GM21576 (cell line): Measurements from ENCODE around the gene NTRK3.

ENCODE experiments used
- ATAC-seq: cut with Tn5 transposase; IDR thresholded peaks from one replicate; pipeline ENCODE4 v1.9.1; 2021; ENCODE audit warnings: mild to moderate bottlenecking, moderate library complexity; ENCODE audit not compliant: unreplicated experiment

NTRK3 gene

GRCh38 chr15:88187195-88187594, 69.3 kb downstream of the NTRK3 start:
- no peak for ATAC-seq

- no peak for ATAC-seq
Measured at GRCh38 chr15:88185584-88185983, 71.0 kb downstream of the NTRK3 start.

DNA sequence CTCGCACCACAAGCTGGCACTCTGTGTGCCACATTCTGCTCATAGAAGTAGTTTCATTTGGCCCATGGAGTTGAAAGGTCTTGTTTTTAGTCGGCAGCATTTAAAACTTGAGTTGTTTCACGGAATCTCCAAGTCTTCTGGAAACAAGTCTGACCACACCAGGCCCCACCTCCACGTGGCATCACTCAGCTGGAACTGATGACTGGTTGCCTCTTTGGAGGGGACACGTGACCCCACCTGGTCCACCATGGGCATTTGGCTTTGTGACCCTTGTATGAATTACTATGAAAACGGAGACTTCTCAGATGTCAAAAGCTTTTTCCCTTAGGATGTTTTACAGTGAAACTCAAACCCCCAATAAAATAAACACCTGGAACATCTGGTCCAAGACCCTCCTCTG, 74.9 kb downstream of the NTRK3 start:
- no peak for ATAC-seq

DNA sequence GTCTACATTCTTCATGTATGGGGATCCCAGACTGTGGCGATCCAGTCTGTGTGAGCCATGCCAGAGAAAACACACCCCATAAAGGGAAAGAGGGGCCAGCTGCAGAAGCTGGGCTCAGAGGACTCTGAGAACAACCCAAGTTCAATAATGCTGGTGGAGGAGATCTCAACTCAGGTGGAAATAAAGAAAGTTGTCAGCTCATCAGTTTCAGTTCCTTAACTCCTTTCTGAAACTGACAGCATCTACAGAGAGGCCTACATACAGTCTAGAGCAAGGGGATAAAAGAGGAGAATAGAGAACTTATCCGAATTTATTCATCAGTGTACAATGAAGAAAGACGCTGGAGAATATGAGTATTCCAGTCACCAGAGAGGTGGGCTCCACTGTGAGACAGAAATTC, 77.0 kb downstream of the NTRK3 start:
- ATAC-seq, result peak; percentile 94

GRCh38 chr15:88178631-88179030, 77.9 kb downstream of the NTRK3 start:
- ATAC-seq, result no peak

- ATAC-seq, result no peak
Measured at GRCh38 chr15:88177451-88177850, 79.1 kb downstream of the NTRK3 start.

GRCh38 chr15:88174571-88174970, 82.0 kb downstream of the NTRK3 start:
- ATAC-seq, result no peak

DNA sequence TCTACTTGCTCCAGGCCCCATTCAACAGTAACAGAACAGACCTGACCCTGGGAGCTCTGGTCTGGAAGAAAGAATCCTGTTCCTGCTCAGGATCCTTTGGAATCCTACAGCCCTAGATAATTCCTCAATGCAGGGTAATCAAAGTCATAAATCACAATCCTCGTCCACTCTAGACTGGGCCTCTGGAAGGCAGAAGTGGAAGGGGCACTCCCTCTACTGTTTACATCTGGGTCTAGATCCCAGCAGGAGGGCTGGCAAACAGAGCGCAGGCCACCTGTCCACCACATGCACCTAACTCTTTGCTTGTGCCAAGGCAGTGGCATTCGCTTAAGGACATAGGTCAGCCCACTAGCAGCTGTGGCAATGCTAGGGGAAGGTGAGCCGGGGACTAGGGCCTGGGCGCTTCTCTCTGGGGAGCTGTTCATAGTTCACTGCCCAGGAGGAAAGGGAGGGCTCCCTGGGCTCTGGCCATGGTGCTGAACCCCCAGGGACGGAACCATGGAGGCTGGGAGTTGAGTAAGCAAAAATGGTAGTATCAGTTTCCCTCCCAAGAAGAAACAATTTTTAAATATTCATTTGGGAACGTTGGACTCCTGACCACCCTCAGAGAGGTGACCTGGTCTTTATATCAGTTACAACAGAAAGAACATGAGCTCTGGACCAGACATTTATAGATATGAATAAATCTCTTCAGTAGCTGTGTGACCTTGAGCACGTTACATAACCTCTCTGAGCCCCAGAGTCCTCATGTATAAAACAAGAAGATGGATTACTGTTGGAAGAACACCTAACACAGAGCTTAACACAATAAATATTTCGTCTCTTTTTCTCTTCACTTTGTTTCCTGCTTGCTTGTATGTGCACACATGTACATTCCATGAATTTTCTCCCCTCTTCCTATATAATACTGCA, 90.2 kb downstream of the NTRK3 start:
- no peak for ATAC-seq

DNA sequence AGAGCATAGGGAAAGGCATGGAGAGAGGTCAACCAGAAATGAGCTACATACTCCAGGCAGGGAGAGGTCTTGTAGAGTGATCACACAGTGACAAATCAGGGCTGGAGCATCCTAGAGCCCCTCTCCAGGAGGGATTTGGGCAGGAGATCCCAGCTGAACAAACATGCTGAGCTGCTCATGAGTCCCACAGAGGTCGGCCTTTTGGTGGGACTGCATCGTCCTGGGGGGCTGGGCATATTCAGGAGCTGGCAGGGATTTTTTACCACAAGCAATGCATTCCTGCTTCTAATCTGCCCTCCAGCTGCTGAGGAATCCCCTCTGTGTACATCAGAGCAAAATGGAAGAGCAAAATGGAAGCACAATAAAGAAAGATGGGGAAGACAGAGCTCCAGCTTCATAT, 94.9 kb downstream of the NTRK3 start:
- ATAC-seq, result no peak

GRCh38 chr15:88155310-88155709, 101.2 kb downstream of the NTRK3 start:
- no peak for ATAC-seq

GRCh38 chr15:88152672-88153071, 103.9 kb downstream of the NTRK3 start:
- no peak for ATAC-seq

- no peak for ATAC-seq
Measured at GRCh38 chr15:88147760-88148159, 108.8 kb downstream of the NTRK3 start.

- no peak for ATAC-seq
Measured at GRCh38 chr15:88144921-88145653, 111.5 kb downstream of the NTRK3 start.

GRCh38 chr15:88142121-88142520, 114.4 kb downstream of the NTRK3 start:
- ATAC-seq, result no peak

DNA sequence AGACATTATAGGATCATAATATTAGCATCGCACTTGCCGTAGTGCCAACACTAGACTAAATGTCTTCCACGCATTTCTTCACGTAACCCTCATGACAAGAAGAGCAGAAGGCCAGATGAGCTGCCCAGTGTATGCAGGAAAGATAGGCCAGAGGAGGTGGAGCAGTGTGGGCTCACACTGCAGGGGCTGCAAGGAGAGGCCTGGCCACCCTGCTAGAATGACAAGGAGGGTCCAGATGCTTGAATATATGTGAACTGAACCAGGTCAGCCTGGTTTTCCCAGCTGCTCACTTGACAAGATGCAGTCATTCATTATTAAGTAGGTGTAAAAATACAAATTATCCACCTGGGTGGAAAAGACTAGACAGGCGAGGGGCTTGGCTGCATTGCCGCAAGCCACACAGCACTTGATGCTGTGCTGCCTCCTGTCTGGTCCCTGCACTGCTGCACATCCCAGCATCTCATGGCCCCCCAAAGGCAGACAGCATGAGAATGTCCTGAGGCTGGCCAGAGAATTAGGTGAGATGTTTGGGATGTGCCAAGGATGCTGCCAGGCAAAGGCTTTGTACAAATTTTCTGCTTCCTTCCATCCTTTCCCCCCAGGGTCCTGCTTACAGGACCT, 115.2 kb downstream of the NTRK3 start:
- ATAC-seq, result no peak

DNA sequence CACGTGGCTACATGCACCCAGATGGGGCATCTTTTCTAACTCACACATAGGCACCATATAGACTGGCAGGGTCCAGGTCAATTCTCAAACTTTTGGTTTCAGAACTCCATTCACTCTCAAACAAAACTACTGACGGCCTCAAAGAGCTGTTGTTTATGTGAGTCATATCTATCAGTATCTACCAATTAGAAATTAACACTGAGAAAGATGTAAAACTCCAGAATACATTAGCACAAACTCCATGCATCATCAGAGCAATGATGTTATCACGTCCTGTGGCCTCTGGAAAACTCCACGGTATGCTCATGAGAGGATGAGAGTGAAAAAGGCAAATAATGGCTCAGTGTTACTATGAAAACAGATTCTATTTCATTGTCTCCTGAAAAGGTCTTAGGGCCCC, 116.1 kb downstream of the NTRK3 start:
- no peak for ATAC-seq

DNA sequence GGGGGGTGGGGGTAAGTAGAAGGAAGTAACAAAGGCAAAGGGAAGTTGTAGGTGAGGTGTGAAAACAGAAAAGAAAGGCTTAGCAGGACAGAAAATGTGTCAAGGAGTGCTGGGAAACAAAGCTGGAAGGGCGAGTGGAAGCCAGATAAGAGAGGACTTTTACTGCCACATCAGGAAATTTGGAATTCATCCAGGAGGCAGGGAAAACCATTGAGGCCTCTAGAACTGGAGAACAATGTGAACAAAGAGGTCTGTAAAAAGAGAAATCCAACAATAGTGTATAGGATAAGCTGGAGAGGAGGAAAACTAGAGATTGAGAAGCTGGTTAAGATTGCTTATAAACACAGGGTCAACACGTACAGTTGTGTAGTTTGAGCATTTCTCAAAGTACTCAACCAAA, 116.6 kb downstream of the NTRK3 start:
- ATAC-seq, result no peak

DNA sequence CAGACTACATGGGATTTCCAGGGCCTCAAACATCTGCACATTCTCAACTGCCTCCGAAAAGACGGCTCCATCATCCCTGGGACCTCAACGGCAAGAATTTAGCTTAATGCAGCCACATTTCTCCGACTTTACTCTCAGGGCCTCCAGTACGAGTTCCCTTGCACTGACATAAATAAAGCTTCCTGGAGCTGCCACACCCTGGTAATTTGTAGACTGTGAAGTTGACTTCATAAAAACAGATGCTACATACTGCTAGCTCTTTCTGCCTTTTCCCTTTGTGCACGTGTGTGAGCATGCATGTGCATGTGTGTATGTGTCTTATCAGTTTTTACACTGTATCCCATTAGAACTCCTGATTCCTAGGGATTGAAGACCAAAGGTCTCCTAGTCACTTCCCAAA, 122.7 kb downstream of the NTRK3 start:
- ATAC-seq, result no peak

GRCh38 chr15:88132499-88132898, 124.0 kb downstream of the NTRK3 start:
- no peak for ATAC-seq

- no peak for ATAC-seq
Measured at GRCh38 chr15:88131937-88132336, 124.6 kb downstream of the NTRK3 start.

DNA sequence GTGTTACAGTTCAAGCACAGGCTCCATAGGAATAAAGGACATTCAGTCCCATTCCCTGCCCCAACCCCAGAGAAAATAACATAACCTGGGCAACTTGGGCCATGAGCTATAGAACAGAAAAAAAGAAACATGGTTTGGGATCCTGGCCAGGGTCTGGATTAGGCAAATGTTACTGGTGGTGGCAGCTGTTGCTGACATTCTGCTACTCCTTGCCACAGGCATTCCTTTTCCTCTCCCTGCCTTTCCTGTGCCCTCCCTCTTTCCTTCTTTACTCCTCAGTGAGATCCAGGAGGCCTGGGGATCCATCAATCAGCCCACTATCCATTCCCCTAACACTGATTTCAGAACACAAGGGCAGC, 129.1 kb downstream of the NTRK3 start:
- ATAC-seq, result no peak
